ENCODE data around the gene CA5A.
"Not testable (repeated sequence)": the region's sequence is repeated elsewhere in the genome, so short reads cannot be mapped to it uniquely, and the experiment has no call there.

Gene CA5A

DNA sequence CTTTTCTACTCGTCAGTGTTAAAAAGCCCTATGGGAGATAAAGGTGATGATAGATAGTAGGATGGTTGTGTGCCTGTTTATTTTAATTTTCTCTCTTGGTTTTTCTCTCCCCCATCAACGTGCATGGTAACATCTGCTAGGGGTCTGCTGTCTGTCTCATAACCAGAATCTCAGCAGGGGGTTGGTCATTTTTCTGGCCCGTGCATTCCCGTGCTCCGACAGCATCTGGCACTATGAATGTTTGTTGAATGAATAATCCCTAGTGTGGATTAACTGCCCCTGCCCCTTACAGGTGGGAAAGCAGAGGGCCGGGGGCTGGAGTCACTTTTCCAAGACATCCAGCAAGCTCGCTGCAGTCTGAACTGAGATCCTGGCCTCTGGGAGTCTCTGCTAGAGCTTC is 6.3 kb downstream of the CA5A start:
- no peak for DNase-seq (ENCODE audit: low read depth)
- H3K4me3 ChIP-seq (ENCODE audit: low read depth, low read length): no peak overlapping the region

DNA sequence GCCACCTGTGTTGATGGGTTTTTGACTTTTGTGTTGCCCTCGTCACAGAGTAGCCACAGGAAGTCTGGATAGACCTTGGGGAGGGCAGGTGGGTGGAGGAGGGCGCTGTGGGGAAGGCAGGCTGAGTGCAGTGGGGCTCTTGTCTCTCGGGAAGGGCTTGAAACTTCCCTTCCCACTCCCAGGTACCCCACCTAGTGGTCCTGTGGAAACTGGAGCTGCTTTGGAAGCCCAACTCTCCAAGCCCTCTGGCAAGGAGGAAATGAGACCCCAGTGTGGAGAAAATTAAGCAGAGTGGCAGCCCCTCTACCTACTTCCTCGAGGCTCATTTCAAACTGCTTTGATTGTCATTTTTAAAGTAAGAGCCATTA is 9.2 kb downstream of the CA5A start:
- no peak for DNase-seq (ENCODE audit: low read depth)
- H3K4me3 ChIP-seq (ENCODE audit: low read depth, low read length): no peak overlapping the region

DNA sequence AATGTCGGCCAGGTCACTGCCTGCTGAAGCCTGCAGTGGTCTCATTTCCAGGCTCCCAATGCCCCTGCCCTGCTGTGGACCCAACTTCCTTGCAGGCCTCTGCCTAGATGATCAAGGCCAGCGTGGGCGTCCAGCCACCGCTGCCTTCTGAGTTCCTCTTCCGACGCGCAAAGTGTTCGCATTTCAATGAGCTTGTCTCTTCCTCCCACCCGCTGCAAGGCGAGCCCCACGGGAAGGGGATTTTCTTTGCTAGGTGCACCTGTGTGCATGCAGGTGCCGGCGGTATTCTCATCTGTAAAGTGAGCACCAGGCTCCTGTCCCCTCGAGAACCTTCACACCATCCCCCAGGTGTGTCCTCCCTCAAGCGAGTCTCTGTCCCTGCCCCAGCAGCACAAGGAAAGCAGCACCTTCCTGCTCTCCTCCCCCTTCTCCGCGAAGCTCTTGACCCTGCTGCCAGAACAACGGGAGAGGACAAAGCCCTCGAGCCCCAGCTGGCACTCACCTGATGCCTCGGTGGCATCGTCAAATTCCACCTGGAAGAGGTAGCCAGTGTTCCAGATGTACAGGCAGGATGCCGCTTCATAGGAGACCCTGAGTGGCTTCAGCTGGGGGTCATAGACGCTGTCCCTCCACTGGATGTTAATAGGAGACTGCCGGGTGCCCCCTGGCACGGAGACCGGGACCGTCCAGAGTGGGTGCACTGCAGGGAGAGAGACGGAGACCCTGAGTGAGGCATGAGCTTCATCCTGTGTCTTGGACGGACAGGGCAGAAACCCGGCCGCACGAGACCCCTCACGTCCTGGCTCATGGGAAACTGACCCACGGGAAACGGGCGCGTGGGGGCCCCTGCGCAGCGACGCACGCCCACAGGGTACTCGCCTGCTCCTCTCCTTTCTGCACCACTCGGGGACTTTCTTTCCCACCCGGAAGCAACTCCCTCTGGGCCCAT is 9.8 kb downstream of the CA5A start:
- no peak overlapping the region for H3K4me3 ChIP-seq (ENCODE audit: low read depth, low read length)
- no peak for DNase-seq (ENCODE audit: low read depth)

DNA sequence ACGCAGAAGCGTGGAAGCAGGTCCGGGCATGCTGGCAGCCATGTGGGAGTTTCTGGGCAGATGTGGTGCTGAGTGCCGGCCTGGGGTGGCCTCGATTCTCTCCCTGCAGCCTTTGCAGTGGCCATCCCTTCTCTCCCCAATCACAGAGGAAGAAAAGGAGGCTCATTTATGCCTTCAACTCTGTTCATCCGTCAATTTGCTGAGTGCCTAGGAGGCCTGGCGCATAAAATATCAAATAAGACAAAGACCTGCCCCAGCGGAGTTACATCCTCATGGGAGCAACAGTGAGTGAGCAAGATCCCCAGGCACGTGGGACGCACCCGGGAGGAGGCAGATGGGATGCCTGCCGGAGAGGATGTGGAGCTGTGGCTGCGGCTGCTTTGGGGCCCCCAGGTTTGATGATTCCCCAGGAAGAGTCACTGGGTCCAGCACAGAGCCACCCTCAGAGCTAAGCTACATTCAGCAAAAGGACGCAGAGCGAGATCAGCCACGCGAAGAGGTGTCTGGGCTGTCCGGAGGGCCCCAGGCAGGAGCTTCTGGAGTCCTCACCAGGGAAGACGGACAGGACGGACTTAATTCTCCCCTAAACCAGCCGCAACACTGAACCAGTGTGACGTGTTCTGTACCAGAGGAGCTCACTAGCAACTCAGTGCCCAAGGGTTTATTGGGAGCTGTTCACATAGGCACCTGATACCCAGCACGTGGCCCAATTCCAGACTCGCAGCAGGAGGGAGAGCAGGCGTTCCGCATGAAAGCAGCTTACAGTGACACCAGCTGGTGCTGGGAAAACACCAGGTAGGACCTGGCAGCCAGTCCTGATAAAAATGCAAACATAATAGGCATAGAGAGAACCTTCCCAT is 11.3 kb downstream of the CA5A start:
- no peak for DNase-seq (ENCODE audit: low read depth)

DNA sequence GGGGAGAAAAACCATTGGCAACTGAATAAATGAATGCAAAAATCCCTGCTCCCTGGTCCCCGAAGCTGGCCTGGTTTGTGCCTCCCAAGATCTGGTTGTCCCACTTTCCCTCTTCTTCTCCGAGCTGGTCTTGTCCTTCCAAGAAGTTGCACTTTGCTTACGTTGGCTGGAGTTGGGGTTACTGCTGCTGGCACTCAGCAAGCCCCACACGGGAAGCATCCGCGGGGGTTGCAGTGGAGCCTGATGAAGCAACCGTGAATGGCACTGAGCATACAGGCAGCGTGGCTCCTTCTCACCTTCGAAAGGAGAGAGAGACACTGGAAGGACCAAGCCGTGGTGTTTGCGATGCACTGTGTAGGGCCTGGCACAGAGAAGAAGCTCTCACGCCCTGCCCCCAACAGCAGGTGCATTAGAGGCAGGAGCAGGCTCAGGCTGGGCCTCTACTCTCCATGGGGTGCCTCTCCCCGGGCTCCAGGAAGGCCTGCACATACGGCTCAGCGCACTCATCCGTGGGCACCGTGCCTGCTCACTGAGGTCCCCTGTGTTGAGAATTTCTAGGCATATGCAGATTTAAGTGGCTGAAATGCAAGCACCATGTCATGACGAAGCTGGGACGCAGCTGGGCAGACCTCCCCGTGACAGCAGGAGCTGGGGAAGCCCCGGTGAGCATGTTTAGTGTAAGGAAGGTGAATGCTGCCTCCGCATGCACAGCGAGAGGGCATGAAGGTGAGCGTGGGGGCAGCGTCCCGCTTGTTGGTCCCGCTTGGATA is 12.1 kb downstream of the CA5A start:
- no peak overlapping the region for H3K4me3 ChIP-seq (ENCODE audit: low read depth, low read length)
- no peak for DNase-seq (ENCODE audit: low read depth)

More for the DNA sequence above, 11.3 kb downstream of the CA5A start:
- H3K4me3 ChIP-seq (ENCODE audit: low read depth, low read length): no peak overlapping the region

DNA sequence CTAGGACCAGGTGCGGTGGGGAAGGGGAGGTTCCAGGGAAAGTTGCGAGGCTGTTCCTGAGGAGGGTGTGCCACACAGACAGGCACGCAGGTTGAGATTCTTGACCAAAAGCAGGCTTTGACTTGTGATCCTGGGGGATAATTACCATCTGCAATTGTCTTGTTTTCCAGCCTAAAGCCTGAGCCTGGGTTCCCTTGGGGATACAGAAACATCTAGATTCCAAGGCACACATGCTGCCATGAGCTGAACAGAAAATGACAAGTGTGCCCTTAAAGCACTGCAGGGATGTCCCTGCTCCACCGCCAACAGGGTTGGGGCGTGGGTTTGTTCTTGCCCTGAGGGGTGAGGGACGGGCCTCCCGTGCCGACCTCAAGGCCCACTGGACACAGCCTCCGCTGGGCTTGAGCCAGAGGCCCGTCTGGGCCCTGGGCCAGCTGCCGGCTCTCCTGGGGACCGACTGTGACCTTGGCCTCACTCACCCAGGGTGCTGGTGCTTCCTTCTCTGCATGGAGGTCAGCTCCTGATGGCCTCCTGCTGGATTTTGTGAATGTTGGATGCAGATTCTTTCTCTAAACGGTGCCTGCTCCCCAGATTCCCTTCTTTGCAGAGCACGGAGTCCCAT is 14.0 kb downstream of the CA5A start:
- DNase-seq (ENCODE audit: low read depth): no peak
- no peak overlapping the region for H3K4me3 ChIP-seq (ENCODE audit: low read depth, low read length)

DNA sequence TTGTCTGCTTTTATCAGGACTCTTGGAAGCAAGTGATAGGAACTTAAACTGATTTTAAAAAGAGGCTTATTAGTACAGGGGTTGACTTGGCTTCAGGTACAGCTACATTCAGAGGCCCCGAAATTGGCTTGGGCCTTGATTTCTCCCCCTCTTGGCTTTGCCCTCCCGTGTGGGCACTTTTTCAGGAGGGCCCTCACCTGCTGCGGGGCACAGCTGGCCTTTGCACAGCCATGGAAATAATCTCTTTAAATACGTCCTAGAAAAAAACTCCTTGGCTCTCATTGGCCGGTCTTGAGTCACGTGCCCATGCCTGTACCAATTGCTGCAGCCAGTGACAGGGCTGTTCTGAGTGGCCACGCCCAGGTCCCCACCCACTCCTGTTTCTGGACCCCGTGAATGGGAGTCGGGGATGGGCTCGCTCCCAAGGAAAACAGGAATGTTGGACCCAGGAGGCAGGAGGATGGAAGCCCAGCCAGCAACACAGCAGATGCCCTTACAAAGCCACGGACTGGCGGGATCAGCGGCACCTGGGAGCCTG is 15.0 kb downstream of the CA5A start:
- no peak overlapping the region for H3K4me3 ChIP-seq (ENCODE audit: low read depth, low read length)
- DNase-seq (ENCODE audit: low read depth): no peak

DNA sequence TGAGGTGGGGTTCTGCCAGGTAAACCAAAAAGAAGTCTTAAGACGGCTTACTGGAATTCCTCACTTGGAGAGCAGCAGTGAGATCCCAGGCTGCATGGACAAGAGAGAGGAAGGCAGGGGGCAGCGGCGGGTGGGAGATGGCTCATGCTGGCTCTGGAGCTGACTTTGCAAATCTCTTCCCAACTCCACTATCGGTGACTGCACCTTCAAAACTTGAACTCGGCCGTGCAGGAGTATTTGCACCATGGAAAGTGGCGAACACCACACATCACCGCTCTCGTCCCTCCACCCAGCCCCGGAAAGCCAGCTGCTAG is 16.7 kb downstream of the CA5A start:
- no peak overlapping the region for H3K4me3 ChIP-seq (ENCODE audit: low read depth, low read length)
- no peak for DNase-seq (ENCODE audit: low read depth)

DNA sequence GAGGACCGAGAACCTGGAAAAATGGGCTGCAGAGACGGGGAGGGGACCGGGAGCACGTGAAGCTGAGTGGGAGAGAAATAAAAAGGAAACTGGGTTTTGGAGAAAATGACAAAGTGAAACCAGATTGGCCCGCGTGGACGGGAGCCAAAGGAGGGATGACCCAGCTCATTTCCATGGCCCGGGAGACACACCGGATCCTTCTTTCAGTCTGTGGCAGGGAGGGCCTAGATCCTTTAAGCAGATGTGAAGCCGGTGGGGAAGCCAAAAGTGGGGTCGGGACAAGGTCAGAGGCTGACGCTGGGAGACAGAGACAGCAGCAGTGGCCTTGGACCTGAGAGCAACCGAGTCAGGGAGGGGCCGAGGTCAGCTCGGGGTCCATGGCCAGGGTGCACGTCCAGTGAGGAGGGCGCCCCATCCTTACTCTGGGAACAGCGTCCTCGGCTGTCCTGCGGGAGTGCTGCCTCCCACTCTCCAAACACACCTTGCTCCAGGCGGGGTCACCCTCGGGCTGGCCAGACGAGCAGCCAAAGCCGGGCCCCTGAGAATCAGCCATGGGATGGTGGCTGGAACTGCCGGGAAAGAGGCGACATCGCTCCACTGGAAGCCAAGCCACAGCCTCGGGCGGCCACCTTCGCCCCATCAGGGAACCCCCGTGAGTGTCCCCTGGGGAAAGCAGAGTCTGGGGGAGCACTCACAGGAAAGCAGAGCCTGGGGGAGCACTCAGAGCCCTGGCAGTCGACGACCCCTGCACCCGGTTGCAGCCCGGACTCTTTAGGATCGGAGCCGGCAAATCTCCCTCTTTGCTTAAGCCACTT is 17.3 kb downstream of the CA5A start:
- DNase-seq (ENCODE audit: low read depth): no peak
- no peak overlapping the region for H3K4me3 ChIP-seq (ENCODE audit: low read depth, low read length)

DNA sequence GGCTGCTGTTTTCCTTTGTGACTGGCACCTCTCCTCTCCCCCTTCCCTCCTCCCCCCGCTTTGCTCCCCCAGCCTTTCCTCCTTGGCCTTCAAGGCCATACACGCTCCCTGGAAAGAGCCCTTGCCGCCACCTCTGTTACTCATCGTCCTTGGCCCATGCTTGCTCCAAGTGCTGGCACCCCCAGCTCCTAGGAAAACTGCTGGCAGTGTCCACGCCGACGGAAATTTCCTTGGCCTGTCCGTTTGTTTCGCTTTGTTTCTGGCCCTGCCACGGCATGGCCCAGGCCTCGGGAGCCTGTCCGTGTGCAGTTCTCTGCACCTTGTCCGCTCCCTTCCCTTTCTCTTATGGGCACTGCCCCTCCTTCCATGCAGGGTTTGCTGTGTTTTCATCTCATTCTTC is 18.0 kb downstream of the CA5A start:
- no peak for DNase-seq (ENCODE audit: low read depth)
- no peak overlapping the region for H3K4me3 ChIP-seq (ENCODE audit: low read depth, low read length)

DNA sequence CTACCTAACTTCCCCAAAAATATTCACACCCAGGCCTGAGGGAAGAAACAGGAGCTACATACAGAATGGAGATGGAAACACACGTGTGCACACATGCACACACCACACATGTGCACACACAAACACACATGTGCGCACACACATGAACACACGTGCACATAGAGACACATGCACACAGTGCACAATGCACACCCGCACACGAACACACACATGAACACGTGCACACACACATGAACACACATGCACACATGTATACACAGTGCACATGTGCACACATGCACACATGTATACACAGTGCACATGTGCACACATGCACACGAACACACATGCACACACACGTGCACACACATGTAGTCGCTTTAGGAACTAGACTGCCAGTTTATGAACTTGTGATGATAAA is 18.8 kb downstream of the CA5A start:
- H3K4me3 ChIP-seq (ENCODE audit: low read depth, low read length): no peak overlapping the region
- no peak for DNase-seq (ENCODE audit: low read depth)

DNA sequence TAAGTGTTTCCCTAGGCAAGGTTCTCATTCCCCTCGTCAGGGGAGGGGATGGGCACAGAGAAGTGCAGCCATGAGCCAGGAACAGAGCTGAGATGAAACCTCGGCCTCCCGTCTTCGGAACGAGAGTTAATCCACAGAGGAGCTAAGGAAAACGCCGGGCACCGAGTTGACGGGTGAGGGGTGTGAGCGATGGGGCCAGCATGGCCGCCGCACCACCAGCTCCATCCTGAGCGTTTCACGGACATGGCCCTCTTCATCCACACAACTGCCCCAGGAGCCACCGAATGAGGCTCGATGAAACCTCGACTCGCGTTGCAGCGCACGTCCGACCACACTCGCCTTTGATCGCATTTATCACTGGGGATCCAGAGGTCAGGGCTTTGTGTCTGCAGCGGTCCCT is 21.5 kb downstream of the CA5A start:
- no peak overlapping the region for H3K4me3 ChIP-seq (ENCODE audit: low read depth, low read length)
- no peak for DNase-seq (ENCODE audit: low read depth)

DNA sequence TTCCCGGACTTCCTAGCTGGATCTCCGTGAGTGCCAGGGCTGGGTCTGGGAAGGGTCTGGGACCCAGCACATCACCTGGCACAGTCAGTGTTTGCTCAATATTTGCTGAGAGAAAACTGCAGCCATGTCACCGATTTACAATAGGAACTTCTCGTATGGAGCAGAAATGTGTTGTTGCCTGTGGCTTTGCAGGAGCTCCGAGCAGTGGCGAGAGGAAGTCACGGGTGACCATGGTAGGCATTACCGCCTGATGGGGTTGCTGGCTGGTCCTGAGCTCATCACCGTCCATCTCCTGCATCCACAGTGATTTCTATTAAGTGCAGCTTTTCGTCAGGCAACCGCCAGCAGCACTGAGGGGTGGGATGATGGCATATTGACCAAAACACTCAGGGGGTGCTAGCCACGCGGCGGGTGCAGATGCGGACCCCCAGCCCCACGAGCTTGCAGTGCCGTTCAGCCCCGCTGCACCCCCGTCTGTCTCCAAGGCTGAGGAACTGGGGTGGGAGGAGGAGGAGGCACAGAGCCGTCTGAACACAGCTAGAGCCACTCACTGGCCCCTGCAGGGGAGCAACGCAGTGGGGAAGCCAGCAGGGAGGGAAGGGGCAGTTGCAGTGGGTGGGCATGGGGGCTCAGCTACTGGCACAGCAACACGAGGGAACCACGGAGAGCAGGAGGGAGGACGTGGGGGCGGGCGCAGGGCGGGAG is 22.2 kb downstream of the CA5A start:
- H3K4me3 ChIP-seq (ENCODE audit: low read depth, low read length); DNase-seq (ENCODE audit: low read depth): not testable (repeated sequence)

DNA sequence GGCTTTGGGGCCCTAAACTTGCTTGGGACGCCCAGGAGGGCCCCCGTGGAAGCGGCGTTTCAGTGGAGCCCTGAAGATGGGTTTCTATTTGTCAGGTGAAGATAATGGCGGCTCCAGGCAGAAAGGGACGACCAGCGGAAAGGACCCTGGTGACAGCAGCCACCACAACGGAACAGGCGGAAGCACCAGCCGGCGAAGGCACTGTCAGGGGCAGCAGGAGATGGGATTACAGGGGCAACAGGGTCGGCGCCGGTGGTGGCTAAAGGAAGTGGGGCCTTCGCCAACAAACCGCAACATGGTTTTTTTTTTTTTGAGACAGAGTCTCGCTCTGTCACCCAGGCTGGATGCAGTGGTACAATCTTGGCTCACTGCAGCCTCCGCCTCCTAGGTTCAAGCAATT is 23.6 kb downstream of the CA5A start:
- DNase-seq (ENCODE audit: low read depth): not testable (repeated sequence)

DNA sequence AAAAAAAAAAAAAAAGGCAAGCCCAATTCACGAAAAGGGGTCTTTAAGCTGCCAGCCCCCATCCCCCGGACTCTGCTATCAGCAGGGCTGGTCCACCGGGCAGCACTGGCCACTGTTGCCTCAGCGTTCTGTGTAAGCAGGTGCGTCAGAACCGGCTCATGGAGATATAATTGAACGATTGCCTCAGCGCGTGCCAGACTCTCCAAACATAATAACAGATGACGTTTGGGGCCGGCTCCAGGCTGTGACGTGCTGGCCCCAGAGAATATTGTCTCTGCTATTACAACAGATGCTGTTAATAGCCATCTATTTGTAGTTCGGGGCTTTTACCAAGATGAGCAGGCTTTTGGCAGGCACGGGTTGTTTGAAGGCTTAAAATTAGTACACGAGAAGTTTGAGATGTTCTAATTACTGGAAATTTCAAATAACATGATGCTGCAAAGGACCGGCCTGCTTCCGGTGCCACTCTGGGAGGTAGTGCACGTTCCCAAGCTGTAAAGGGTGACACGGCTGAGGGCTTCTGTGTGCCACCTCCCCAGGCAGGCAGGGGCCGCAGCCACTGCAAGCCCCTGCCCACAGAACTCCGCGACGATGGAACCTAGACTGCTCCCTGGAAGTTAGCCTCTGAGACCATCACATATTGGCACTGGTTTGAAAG is 25.1 kb downstream of the CA5A start:
- H3K4me3 ChIP-seq (ENCODE audit: low read depth, low read length): not testable (repeated sequence)
- peak; percentile 71 for DNase-seq (ENCODE audit: low read depth)

More for the DNA sequence above, 23.6 kb downstream of the CA5A start:
- not testable (repeated sequence) for H3K4me3 ChIP-seq (ENCODE audit: low read depth, low read length)

DNA sequence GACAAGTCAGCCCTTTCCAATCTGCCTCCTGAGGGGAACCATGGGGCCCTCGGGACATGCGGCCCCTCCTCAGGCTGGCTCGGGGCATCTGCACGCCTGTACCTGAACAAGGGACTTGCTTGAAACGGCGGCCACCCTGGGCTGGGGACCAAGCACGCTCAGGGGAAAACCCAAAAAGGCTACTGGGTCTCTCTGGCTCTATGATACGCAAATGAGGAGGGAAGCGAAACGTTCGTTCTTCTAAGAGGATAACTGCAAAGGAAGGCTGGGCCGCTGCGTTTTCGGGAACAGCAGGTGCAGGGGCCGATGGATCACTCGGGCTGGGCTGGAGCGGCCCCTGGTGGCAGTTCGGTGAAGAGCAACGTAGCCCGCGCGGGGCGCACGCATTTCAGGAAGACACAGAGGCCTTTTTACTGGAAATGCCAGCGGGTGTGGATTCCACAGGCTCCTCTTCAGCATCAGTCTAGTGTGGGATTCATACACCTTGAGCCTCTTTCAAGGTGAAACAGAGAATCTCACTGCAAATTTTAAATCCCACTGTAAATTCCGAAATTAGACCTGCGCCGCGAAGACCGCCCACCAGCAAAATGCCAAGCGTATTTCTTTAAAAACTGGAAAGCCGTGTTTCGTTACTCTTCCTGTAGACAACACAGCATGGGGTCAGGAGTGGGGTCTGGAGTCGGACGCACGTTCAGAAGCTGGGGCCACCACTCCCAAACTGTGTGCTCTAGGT is 27.0 kb downstream of the CA5A start:
- not testable (repeated sequence) for DNase-seq (ENCODE audit: low read depth); H3K4me3 ChIP-seq (ENCODE audit: low read depth, low read length)

DNA sequence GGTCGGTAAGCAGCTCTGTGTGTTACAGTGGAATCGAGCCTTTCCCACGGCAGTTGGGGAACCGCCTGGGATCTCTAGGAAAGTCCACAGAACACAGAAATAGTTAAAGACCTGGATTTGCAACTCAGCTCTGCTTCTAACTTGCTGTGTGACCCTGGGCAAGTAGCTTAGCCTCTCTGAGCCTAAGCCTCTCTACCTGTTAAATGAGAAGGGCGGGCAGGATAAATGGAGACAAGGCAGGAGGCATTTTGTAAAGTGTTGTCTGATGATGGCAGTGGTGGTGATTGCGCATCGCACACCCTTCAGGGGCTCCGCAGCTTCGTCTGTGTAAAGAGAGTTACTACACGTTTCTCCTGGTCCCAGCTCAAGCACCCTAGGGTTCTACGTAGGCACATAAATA is 28.2 kb downstream of the CA5A start:
- not testable (repeated sequence) for DNase-seq (ENCODE audit: low read depth); H3K4me3 ChIP-seq (ENCODE audit: low read depth, low read length)
